Panc1 (cell line): ENCODE results near the gene WDR5B. TPM values are rescaled to one million over a fixed set of nuclear protein-coding genes. Genes with fewer than 3 reads are reported as not detected.

ENCODE experiments used
- ATAC-seq: fragments of 200-7000 bp; cut with Tn5 transposase; 2 replicates; pipeline ENCODE4 v1.9.1; 2020; ENCODE audit warnings: mild to moderate bottlenecking, moderate library complexity
- BruUV-seq: library from RNA; stranded (reverse); fragments of 400-500 nt; replicated peaks from 2 replicates; lab custom pipeline; 2021; lab: Mats Ljungman, UMichigan
- CTCF ChIA-PET: fragments of 300-600 bp; sonication (Branson Sonifier 250); formaldehyde crosslinking; loops from one replicate; lab custom pipeline; 2022; ENCODE audit warnings: antibody characterized with exemption; lab: Charles Lee
- POLR2A ChIA-PET: fragments of 300-600 bp; sonication (Branson Sonifier 250); formaldehyde crosslinking; loops from one replicate; lab custom pipeline; 2022; ENCODE audit warnings: antibody characterized with exemption; lab: Charles Lee
- DNase-seq: peaks from one replicate; pipeline ENCODE4 v3.0.0-alpha.2; 2010; ENCODE audit warnings: low read depth, low spot score
- H3K27ac ChIP-seq: 2 replicates; pipeline ENCODE4 v1.5.1; 2011; ENCODE audit warnings: mild to moderate bottlenecking, low read length, inconsistent platforms
- H3K27me3 ChIP-seq: fragments of 200-500 bp; sonication (Bioruptor generic); 2 replicates; pipeline ENCODE4 v1.6.0; 2014; ENCODE audit warnings: low read length, inconsistent platforms; ENCODE audit not compliant: control insufficient read depth, insufficient read depth
- H3K36me3 ChIP-seq: fragments of 200-500 bp; sonication (Bioruptor generic); 2 replicates; pipeline ENCODE4 v1.5.1; 2014; ENCODE audit warnings: inconsistent platforms, mild to moderate bottlenecking, low read length, moderate library complexity; ENCODE audit not compliant: control insufficient read depth, insufficient read depth
- H3K4me1 ChIP-seq: 2 replicates; pipeline ENCODE4 v1.5.1; 2011; ENCODE audit warnings: inconsistent platforms, mild to moderate bottlenecking, low read length, moderate library complexity; ENCODE audit not compliant: control insufficient read depth, insufficient read depth
- H3K4me3 ChIP-seq, 2 experiments: 2 replicates each; pipeline ENCODE4 v1.5.1; 2011 to 2012; ENCODE audit warnings: low read depth in 2 of 2, low read length in 2 of 2, mild to moderate bottlenecking in 2 of 2, inconsistent platforms in 1 of 2, moderate library complexity in 1 of 2
- H3K9me3 ChIP-seq: fragments of 200-500 bp; sonication (Bioruptor generic); 2 replicates; pipeline ENCODE4 v1.5.1; 2014; ENCODE audit warnings: low read depth, mild to moderate bottlenecking, inconsistent platforms, low read length, moderate library complexity; ENCODE audit not compliant: control insufficient read depth, insufficient read depth
- POLR2AphosphoS5 ChIP-seq: IDR thresholded peaks from 2 replicates; pipeline ENCODE4 v1.6.1; 2012; ENCODE audit warnings: mild to moderate bottlenecking, low read depth, low read length, moderate library complexity
- SIN3A ChIP-seq: IDR thresholded peaks from 2 replicates; pipeline ENCODE4 v1.6.1; 2012; ENCODE audit warnings: low read depth, mild to moderate bottlenecking, low read length, moderate library complexity, borderline replicate concordance; ENCODE audit not compliant: insufficient read depth
- TCF7L2 ChIP-seq: IDR thresholded peaks from 2 replicates; pipeline ENCODE4 v1.6.1; 2011; ENCODE audit warnings: mild to moderate bottlenecking, low read depth, low read length, inconsistent platforms
- in situ Hi-C: cut with HindIII; loops from 2 replicates; pipeline ENCODE4 v1.10.0; 2016; ENCODE audit warnings: low sequenced_read_pairs, low pct_unique_long_range_greater_than_20kb
- intact Hi-C: fragments of 100-400 bp; cut with micrococcal nuclease; formaldehyde crosslinking; loops from one replicate; pipeline ENCODE4 v1.10.0; 2022; ENCODE audit not compliant: unreplicated experiment
- total RNA-seq: library from RNA; stranded (reverse); gene quantifications from one replicate; pipeline ENCODE4 v1.2.1, GENCODE V29; 2021; ENCODE audit not compliant: unreplicated experiment
- TF ChIP-seq, protein P1 (sequence below), 2 experiments: IDR thresholded peaks; 2 replicates each; pipeline ENCODE4 v1.6.1; 2011 to 2012; ENCODE audit warnings: low read depth in 2 of 2, control low read depth in 1 of 2, low read length in 1 of 2, mild to moderate bottlenecking in 1 of 2, moderate library complexity in 1 of 2; ENCODE audit not compliant: insufficient read depth in 1 of 2
- TF ChIP-seq, protein P2 (sequence below): fragments of 450-650 bp; IDR thresholded peaks from 2 replicates; pipeline ENCODE4 v1.5.1; 2017; ENCODE audit warnings: mild to moderate bottlenecking

The WDR5B gene
- total RNA-seq, 1 experiment from 2014 or later: 5.5 TPM

GRCh38 chr3:122430371-122430770 lies 14.5 kb upstream of the WDR5B start:
- no peaks in the 10 kb centered on the region for H3K9me3 ChIP-seq
- no peaks in the 10 kb centered on the region for H3K27me3 ChIP-seq
- TF ChIP-seq, protein P1, sequence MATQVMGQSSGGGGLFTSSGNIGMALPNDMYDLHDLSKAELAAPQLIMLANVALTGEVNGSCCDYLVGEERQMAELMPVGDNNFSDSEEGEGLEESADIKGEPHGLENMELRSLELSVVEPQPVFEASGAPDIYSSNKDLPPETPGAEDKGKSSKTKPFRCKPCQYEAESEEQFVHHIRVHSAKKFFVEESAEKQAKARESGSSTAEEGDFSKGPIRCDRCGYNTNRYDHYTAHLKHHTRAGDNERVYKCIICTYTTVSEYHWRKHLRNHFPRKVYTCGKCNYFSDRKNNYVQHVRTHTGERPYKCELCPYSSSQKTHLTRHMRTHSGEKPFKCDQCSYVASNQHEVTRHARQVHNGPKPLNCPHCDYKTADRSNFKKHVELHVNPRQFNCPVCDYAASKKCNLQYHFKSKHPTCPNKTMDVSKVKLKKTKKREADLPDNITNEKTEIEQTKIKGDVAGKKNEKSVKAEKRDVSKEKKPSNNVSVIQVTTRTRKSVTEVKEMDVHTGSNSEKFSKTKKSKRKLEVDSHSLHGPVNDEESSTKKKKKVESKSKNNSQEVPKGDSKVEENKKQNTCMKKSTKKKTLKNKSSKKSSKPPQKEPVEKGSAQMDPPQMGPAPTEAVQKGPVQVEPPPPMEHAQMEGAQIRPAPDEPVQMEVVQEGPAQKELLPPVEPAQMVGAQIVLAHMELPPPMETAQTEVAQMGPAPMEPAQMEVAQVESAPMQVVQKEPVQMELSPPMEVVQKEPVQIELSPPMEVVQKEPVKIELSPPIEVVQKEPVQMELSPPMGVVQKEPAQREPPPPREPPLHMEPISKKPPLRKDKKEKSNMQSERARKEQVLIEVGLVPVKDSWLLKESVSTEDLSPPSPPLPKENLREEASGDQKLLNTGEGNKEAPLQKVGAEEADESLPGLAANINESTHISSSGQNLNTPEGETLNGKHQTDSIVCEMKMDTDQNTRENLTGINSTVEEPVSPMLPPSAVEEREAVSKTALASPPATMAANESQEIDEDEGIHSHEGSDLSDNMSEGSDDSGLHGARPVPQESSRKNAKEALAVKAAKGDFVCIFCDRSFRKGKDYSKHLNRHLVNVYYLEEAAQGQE (IDR thresholded peaks at IDR 0.05; ENCODE audit: insufficient read depth in 1 of 2, low read depth in 2 of 2, low read length in 1 of 2): no peak
- TF ChIP-seq, protein P2, sequence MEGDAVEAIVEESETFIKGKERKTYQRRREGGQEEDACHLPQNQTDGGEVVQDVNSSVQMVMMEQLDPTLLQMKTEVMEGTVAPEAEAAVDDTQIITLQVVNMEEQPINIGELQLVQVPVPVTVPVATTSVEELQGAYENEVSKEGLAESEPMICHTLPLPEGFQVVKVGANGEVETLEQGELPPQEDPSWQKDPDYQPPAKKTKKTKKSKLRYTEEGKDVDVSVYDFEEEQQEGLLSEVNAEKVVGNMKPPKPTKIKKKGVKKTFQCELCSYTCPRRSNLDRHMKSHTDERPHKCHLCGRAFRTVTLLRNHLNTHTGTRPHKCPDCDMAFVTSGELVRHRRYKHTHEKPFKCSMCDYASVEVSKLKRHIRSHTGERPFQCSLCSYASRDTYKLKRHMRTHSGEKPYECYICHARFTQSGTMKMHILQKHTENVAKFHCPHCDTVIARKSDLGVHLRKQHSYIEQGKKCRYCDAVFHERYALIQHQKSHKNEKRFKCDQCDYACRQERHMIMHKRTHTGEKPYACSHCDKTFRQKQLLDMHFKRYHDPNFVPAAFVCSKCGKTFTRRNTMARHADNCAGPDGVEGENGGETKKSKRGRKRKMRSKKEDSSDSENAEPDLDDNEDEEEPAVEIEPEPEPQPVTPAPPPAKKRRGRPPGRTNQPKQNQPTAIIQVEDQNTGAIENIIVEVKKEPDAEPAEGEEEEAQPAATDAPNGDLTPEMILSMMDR: no peak
- TF ChIP-seq TCF7L2 (no peak), POLR2AphosphoS5 (no peak), SIN3A (no peak)
- H3K27ac ChIP-seq: no peak overlapping the region
- no peaks in the 10 kb centered on the region for H3K4me1 ChIP-seq
- H3K36me3 ChIP-seq: peaks cover 46% of the 10 kb centered on the region
- ChIA-PET CTCF (no interaction called here), POLR2A (no interaction called here)
- intact Hi-C loops: no loop called here
- no peak overlapping the region for H3K4me3 ChIP-seq
- ATAC-seq (no peak), DNase-seq (no peak)
- no TSS peak for BruUV-seq
- in situ Hi-C loops: no loop called here

DNA sequence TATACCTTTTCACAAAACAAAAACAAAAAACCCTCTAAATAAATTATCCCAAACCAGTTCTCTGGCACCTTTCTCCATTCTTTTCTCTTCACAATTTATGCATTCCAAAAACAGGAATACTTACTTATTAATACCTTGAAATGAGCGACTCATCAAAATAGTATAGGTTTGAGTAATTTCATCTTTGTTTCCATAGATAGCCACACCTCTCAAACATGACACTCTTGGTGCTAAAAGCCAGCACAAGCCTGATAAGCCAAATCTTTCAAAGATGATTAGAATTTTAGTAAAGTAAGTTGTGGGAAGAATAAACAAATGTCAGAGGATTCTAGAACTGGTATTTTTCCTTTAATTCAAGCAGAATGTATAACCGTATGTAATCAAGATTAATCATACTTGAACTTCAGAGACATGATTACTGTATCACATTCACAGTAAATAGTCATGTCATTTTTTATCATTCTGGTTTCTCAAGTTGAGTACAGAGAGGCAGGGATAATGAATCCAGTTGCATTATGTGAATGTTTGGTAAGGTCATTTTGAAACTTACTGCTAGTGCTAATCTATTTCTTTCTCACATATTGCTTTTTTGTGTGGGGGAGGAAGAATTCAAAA lies 12.1 kb upstream of the WDR5B start:
- no peak for DNase-seq
- ATAC-seq: no peak
- intact Hi-C loops: no loop called here
- Histone ChIP-seq H3K27me3 (no peaks in the 10 kb centered on the region), H3K36me3 (peaks cover 41% of the 10 kb centered on the region), H3K9me3 (no peaks in the 10 kb centered on the region), H3K27ac (no peak overlapping the region), H3K4me3 (no peak overlapping the region), H3K4me1 (no peaks in the 10 kb centered on the region)
- BruUV-seq: no TSS peak
- TF ChIP-seq TCF7L2 (no peak), SIN3A (no peak), POLR2AphosphoS5 (no peak)
- TF ChIP-seq, protein P2: no peak
- TF ChIP-seq, protein P1 (IDR thresholded peaks at IDR 0.05; ENCODE audit: insufficient read depth in 1 of 2, low read depth in 2 of 2, low read length in 1 of 2): no peak
- in situ Hi-C loops: no loop called here
- POLR2A ChIA-PET: no interaction called here
- CTCF ChIA-PET: no interaction called here
